ENCODE data around the gene FBXO42.
"Not testable (repeated sequence)": the region's sequence is repeated elsewhere in the genome, so short reads cannot be mapped to it uniquely, and the experiment has no call there.

Gene FBXO42

DNA sequence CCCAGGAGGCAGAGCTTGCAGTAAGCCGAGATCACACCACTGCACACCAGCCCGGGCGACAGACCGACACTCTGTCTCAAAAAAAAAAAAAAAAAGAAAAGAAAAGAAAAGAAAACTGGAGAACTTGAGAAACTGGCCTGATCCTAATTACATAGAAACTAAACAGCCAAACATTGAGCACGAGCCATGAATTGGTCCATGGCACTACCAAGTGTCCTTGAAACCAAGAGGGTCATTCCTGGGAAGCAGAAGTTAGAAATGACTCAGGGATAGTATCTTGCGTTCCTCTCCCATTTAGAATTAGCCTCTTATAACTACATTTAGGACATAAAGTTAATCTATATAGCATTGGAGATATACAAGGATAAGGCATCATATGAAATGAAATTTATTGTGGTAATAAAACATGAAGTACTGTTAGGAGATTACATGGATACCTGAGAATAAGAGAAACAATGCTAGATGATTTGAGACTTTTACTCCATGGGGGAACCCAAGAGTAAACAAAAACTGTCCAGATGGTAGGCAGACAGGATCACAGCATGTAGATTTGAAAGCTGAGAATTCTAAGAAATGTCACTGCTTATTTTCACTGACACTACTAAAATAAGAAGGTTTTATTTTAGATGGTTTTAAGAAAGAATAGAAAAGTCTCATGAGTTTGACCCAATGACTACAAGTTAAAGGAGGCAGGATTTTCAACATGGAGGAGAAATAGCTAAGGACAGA is 75.8 kb downstream of the FBXO42 start:
- DNase-seq (ENCODE audit: low read depth), result no peak
- no peak overlapping the region for H3K4me3 ChIP-seq (ENCODE audit: low read depth, low read length)

DNA sequence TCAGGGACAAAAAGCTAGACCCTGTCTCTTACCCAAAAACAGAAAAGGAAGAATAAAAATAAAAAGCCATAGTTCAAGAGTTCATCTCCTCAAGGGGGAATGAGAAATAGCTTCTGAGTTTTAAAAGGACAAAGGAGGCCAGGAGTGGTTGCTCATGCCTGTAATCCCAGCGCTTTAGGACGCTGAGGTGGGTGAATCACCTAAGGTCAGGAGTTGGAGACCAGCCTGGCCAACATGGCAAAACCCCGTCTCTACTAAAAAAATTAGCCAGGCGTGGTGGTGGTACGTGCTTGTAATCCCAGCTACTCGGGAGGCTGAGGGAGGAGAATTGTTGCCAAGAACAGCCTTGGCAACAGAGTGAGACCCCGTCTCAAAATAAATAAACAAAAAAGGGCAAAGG is 76.7 kb downstream of the FBXO42 start:
- H3K4me3 ChIP-seq (ENCODE audit: low read depth, low read length), result no peak overlapping the region
- no peak for DNase-seq (ENCODE audit: low read depth)

DNA sequence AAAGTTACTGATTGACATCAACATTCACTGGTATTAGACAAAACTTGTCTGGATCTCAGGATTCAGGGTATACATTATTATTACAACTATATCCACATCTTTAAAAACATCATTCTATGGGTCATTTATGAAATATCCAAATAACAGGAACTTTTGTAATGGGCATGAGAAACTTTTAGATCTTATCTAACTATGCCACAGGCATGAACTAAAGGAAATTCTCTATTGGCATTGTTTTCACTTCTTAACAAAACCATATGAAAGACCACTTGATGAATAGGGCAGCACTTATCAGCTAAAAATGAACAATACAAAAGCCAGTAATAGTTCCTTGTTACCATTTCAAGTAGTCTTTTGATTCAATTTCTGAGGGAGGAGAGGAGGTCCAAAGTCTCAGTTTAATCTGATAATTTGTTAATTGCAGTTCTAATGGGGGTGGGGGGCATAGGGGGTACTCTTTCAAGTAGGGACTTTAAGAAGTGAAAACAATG is 84.5 kb downstream of the FBXO42 start:
- no peak for DNase-seq (ENCODE audit: low read depth)

DNA sequence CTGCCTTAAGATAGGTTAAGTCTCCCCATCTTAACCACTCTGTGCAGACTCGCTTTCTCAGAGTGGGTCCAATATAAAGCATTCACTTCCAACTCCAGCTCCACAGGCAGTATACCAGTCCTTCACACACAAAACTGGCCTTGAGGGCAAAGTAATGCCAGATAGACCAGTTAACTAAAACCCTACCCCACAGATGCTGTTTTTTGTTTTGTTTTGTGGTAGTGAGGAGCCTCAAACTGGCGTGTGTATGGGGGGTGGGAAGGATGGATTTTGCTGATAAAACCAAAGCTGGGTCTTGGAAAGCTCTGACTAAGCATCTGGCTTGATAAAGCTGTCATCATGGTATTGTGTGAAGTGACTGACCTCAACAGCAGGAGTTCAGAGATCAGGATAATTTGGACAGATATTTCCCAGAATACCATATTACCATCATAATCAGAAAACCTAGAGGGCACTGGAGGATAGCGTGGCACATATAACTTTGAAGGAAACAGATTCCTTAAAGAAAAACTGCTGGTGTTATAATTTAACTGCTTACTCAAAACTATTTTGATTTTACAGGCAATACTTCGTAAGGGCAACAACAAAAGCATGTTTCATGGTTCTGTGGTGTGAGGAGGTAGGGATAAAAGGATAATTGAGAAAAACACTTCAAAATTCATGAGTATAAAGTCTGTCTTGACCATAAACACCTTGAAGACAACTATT is 85.7 kb downstream of the FBXO42 start:
- DNase-seq (ENCODE audit: low read depth), result no peak
- no peak overlapping the region for H3K4me3 ChIP-seq (ENCODE audit: low read depth, low read length)

More for the DNA sequence above, 84.5 kb downstream of the FBXO42 start:
- H3K4me3 ChIP-seq (ENCODE audit: low read depth, low read length), result no peak overlapping the region

DNA sequence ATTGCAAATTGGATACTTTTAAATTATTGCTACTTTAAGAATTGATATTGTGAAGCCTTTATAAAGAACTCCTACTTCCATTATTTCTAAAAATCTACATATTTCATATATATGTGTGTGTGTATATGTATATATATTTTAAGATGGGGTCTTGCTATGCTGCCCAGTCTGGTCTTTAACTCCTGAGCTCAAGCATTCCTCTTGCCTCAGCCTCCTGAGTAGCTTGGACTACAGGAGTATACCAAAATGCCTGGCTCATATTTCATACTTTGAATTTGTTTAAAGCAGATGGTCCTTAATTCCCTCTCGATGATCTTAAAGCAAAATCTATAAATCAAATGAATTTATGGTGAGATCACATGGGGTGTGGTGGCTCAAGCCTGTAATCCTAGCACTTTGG is 90.2 kb downstream of the FBXO42 start:
- no peak overlapping the region for H3K4me3 ChIP-seq (ENCODE audit: low read depth, low read length)
- no peak for DNase-seq (ENCODE audit: low read depth)

DNA sequence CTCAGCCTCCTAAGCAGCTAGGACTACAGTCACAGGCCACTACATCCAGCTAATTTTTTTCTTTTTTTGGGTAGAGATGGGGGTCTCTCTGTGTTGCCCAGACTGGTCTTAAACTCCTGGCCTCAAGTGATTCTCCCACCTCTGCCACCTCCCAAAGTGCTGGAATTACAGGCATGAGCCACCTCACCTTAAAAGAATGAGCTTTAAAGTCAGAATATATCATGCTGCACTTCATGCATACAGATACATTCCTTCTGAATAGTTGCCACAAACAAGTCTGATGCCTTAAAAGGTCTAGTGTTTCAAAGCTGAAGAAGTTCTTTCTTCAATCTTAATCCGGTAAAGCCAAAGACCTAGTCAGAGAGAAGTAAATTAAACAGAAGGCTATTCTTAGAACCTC is 91.5 kb downstream of the FBXO42 start:
- no peak overlapping the region for H3K4me3 ChIP-seq (ENCODE audit: low read depth, low read length)
- DNase-seq (ENCODE audit: low read depth), result no peak

DNA sequence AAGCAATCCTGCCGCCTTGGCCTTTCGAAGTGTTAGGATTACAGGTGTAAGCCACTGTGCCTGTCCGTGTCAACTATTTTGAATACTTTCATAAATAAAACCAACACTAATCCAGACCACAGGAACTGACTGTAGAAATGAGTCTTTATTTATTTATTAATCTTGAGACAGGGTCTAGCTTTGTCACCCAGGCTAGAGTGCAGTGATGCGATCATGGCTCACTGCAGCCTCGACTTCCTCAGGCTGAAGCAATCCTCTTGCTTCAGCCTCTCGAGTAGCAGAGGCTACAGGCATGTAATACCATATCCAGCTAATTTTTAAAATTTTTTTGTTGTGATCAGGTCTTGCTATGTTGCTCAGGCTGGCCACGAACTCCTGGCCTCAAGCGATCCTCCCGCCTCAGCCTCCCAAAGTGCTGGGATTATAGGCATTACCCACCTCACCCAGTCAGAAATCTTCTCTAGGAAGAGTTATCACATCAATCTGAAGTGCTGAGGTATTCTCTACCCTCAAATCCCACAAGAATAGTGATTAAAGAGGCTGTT is 93.6 kb downstream of the FBXO42 start:
- DNase-seq (ENCODE audit: low read depth), result no peak
- no peak overlapping the region for H3K4me3 ChIP-seq (ENCODE audit: low read depth, low read length)

DNA sequence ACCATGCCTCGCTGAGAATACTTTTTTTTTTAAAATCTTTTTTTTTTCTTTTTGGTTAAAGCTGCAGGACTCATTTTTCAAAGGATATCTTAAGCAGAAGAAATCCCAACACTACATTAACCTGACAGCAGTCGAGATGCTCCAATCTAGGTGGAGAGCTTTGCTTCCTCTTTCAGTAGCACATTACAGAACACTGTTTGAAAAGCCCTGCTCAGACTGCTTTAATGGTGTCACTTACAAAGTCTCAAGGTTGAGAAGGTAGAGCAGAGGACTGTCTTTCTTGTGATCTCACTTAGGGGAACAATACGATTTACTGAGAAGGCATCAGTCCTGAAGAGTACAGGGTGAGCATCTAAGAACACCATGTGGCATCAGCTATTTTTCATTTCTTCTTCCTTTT is 94.3 kb downstream of the FBXO42 start:
- no peak for DNase-seq (ENCODE audit: low read depth)
- no peak overlapping the region for H3K4me3 ChIP-seq (ENCODE audit: low read depth, low read length)

DNA sequence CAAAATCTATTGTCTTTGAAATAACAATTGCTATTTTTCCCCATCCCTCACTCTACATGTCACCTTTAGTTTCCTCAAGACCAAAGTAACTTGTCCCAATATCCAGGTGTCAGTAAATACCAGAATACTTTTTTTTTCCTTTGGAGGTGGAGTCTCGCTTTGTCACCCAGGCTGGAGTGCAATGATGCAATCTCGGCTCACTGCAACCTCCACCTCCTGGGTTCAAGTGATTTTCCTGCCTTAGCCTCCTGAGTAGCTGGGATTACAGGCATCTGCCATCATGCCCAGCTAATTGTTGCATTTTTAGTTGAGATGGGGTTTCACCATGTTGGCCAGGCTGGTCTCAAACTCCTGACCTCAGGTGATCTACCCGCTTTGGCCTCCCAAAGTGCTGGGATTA is 94.7 kb downstream of the FBXO42 start:
- DNase-seq (ENCODE audit: low read depth); H3K4me3 ChIP-seq (ENCODE audit: low read depth, low read length): not testable (repeated sequence)

DNA sequence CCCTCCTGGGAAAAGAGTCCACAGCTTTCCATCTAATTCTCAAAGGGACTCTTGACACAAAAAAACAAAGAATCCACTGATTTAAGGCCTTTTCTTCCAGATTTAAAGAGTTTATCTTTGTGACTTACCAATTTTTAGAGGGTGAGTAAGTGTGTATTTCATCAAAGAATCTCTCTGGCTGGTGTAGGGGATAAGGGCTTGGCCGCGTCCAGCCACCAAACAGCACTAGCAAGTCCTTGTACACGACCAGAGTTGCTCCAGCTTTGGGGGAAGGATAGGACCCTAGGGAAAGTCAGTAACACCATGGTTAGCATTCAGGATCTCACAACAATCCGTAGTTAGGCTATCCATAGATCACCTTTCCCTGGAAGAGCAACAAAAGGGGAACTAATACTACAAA is 95.8 kb downstream of the FBXO42 start:
- DNase-seq (ENCODE audit: low read depth), result no peak
- no peak overlapping the region for H3K4me3 ChIP-seq (ENCODE audit: low read depth, low read length)

DNA sequence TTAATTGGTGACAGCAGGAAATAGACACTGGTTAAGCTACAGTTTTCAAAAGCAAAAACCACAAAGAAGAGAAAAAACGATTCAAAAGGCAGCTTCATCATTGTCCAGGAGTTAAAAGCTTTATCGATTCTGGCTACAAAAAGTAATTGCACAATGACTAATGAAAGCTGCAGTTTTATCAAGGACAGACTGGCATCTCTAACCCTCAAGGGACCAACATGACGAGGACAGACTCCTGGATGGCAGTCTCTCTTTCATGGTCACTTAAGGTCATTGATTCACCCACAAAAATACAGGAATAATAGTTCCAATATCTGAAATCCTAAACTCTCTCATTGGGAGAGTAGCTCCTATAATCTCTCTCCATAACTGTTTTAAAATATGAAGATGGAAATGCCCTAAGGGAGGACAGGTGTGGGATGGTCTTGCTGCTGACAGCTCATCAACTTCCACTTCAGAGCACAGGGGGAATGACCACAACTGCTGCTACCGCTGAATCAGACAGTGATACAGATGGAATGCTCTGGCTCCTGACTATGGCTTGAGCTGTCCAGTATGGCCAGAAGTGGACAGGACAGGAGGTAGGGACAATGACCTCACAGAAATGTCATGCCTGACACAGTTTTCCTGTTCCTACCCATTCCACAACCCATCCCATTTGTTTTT is 97.9 kb downstream of the FBXO42 start:
- no peak for DNase-seq (ENCODE audit: low read depth)
- no peak overlapping the region for H3K4me3 ChIP-seq (ENCODE audit: low read depth, low read length)

DNA sequence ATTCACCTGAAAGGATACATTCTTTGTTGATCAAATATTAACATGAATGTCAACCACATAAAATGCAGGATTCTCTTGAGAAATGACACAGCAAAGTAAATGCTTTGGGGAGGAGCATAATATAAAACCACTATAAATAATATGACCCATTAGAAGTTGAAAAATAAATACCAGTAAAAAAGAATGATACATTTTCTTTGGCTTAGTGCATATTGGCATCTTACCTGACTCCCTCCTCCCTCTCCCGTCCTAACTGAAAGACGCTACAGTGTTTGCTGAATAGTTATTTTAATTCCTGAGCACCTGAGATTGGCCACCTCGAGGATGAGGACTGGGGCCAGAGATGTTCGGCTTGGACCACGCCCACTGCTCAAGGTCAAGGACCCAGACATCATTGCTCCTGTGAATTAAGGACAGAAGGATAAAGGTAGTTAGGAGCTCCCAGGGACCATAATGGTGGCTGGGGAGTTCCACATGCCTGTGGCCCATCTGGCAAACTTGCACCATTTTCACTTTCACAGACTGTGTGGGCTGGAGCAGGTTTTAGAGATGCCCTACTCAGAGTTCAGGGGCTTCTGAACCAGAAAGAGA is 98.9 kb downstream of the FBXO42 start:
- DNase-seq (ENCODE audit: low read depth), result no peak
- H3K4me3 ChIP-seq (ENCODE audit: low read depth, low read length), result no peak overlapping the region

DNA sequence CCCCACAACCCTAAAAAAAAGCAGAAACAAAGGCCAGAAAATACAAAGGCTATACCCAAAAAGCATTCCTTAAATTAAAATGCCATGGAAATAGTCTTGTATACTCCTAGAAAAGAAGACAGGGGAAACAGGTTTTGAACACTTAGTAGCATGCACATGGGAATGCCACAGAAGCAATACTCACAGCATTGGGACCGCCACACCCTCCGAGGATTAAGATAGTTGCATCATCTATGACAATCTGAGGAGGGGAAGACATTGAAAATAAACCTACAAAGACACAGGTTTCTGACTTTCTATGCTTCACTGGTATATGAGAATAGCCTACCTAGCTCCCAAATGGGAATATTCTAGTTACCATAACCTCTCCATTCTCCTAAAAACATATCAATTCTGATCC is 99.4 kb downstream of the FBXO42 start:
- DNase-seq (ENCODE audit: low read depth), result no peak
- no peak overlapping the region for H3K4me3 ChIP-seq (ENCODE audit: low read depth, low read length)

DNA sequence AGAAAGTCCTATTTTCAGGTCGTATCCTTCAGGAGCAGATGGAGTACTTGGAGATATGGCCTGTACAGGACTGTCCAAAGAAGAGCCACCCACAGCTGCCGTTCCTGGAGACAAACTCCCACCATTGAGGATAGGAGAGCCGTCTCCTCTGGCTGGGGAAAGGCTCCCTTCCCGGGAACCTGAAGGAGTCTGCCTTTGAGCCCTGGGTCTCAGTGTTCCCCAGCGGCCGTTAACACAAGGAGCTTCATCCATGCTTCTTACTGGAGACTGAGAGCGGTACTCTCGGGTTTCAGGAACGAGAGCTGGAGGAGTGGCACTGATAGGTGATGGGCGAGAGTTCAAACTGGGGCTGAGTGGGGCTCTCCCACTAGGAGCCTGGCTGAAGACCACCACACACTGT is 100.9 kb downstream of the FBXO42 start:
- no peak overlapping the region for H3K4me3 ChIP-seq (ENCODE audit: low read depth, low read length)
- DNase-seq (ENCODE audit: low read depth), result no peak

DNA sequence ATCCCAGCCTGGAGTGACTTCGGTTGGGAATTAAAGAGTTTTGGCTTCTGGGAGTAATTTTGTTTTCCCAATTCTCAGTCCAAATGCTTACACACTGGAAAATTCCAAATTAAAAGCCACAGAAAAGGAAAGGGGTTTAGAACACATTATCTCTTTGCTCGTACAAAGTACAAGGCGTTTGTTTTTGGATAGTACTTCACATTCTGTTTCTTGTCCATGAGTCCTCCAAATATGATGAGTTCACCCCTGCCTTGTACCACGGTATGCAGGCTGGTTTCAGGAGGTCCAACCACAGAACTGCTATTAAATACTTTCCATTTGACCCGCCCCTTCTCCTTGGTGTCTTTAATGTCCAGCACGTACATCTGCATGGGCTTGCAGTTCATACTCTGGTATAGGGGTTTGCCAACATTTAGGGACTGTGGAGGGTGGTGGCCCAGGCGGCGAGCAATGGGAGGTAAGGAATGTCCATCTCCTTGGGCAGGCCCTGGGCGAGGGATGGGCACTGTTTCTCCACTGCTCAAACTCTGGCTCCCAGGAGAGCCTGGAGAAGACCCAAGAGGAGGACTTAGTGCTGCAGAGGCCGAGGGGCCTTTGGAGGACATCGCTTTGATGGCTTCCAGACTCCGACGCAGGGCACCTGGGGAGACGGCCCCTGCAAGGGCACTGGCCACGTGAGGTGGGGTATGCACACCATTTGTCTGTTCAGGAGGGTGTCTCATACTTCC is 101.6 kb downstream of the FBXO42 start:
- DNase-seq (ENCODE audit: low read depth), result no peak

DNA sequence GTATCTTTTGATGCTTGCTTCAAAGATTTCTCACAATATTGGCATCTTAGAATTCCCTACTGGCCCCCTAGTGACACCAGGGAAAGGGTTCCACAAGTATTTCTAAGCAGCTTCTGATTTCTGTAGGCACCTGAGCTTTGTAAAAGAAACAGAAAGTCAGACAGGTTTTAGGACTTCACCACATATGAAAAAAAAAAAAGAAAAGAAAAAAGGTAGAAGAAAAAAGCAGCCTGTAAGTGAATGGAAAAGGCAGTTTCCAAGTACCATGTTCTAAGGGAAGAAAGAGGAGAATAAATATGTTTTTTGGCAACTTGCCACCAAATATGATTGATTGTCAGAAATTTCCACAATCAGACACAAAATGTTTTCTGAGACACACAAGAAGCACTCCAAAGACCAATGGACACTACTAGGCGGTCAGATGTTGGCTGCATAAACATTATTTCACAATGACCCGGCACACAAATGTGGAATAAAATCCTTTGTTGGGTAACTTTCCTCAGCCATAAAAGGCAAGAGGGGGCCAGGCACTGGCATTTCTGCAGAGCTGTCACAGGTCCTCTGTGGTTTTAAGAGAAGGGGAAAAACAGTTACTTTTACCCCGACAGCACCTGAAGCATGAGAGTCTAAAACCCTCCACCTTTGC is 102.6 kb downstream of the FBXO42 start:
- DNase-seq (ENCODE audit: low read depth), result peak; percentile 64
- no peak overlapping the region for H3K4me3 ChIP-seq (ENCODE audit: low read depth, low read length)

More for the DNA sequence above, 101.6 kb downstream of the FBXO42 start:
- H3K4me3 ChIP-seq (ENCODE audit: low read depth, low read length), result no peak overlapping the region

DNA sequence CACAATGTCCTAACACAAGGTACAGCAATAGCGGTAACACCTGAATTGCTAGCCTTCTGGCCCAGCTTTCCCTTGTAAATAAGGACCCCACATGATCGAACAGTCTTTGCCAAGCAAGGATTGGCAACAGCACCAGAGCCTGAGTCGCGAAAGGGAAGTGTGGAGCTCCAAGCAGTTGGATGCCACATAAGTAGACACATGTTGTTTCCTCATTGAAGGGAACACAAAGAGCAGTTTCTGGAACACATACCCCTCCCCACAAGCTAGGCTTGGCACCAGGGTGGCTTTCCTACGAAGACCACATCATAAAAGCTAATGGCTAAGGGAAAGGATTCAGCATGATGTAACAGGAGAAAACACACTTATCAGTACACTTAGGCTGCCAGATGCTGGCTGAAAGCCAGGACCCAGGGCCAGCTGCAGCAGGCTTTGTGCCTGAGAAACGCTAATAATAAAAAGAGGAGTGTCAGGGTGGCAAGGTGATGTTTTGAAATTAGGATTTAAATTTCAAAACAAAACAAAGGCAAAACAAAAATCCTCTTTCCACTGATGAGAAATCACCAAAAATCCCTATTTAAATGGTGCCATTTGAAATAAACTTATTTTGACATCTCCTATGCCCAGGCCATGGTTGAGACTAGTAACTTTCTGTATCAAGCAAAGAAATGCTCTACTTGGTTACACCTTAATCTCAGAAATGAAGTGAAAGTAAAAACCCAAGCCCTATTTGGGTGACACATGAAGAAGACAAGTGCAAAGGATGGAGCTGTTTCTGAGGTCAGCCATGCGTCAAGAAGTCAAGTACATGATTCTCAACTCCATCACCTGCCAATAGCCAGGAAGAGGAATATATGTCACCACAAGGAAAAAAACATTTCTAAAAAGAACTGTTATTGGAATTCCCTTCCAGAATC is 103.4 kb downstream of the FBXO42 start:
- peak; percentile 90 for DNase-seq (ENCODE audit: low read depth)
- H3K4me3 ChIP-seq (ENCODE audit: low read depth, low read length), result no peak overlapping the region

DNA sequence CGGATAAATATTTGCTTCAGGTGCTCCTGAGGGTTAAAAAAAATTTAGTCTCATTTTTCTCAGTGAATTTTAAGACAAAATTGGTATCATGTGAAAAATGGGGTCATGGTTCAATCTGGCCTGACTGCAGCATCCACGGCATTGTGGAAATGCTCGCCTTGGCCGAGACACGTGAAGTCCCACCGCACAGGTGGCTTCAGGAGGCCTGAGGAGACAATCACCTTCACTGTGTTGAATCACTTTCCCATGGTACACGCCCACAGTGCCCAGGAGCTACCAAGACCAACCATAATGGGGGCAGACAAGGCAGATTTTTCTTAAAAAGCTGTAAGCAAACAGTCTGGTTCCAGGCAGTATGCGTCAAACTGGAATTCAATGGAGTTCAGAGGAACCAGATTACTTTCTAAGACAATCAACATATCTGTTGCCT is 104.3 kb downstream of the FBXO42 start:
- no peak for DNase-seq (ENCODE audit: low read depth)
- no peak overlapping the region for H3K4me3 ChIP-seq (ENCODE audit: low read depth, low read length)

Data from skeletal muscle cell (primary cell).